T-helper 22 cell (primary cell): Measurements from ENCODE around the gene GDF10.

Experiments used
- DNase-seq: peaks from one replicate; pipeline ENCODE4 v3.0.0-alpha.2; 2020; ENCODE audit warnings: low read depth

Gene GDF10

GRCh38 chr10:47334466-47335295 lies 34.7 kb downstream of the GDF10 start:
- DNase-seq: no peak

GRCh38 chr10:47335906-47336305 lies 35.9 kb downstream of the GDF10 start:
- no peak for DNase-seq

- DNase-seq: no peak
Observed at GRCh38 chr10:47336387-47337134, 36.6 kb downstream of the GDF10 start.

GRCh38 chr10:47337310-47337709 lies 37.3 kb downstream of the GDF10 start:
- DNase-seq: no peak

GRCh38 chr10:47339186-47339735 lies 39.3 kb downstream of the GDF10 start:
- DNase-seq: no peak

GRCh38 chr10:47339759-47340607 lies 40.0 kb downstream of the GDF10 start:
- DNase-seq: no peak

GRCh38 chr10:47340608-47341170 lies 40.7 kb downstream of the GDF10 start:
- no peak for DNase-seq

- DNase-seq: no peak
Observed at GRCh38 chr10:47344996-47345870, 45.2 kb downstream of the GDF10 start.

GRCh38 chr10:47346581-47347302 lies 46.7 kb downstream of the GDF10 start:
- DNase-seq: no peak

GRCh38 chr10:47347303-47347675 lies 47.3 kb downstream of the GDF10 start:
- no peak for DNase-seq

GRCh38 chr10:47348138-47348651 lies 48.2 kb downstream of the GDF10 start, which contains the start of gene RBP3:
Gene RBP3 (plus strand): TSS chr10:47348363. CDS start chr10:47348485, 122 bp downstream.
- DNase-seq: no peak

- no peak for DNase-seq
Observed at GRCh38 chr10:47348661-47349470, 48.9 kb downstream of the GDF10 start.

GRCh38 chr10:47349516-47349915 lies 49.5 kb downstream of the GDF10 start:
- DNase-seq: no peak

GRCh38 chr10:47349941-47350371 lies 50.0 kb downstream of the GDF10 start:
- DNase-seq: no peak

- no peak for DNase-seq
Observed at GRCh38 chr10:47350671-47351640, 51.0 kb downstream of the GDF10 start.

- DNase-seq: no peak
Observed at GRCh38 chr10:47351899-47352815, 52.2 kb downstream of the GDF10 start.

- DNase-seq: no peak
Observed at GRCh38 chr10:47353351-47353750, 53.4 kb downstream of the GDF10 start.
